A673 (cell line): ENCODE data around the gene MYO7B.

Experiments used
- CTCF ChIP-seq: fragments of 300-800, 200-600 bp; sonication (generic); conservative IDR thresholded peaks from 2 replicates; pipeline ENCODE4 v1.5.1; 2017; ENCODE audit warnings: low read depth, mild to moderate bottlenecking, antibody characterized with exemption, low read length, moderate library complexity, mixed read lengths
- EZH2 ChIP-seq: fragments of 200-600 bp; sonication (generic); IDR thresholded peaks from 2 replicates; pipeline ENCODE4 v1.6.1; 2017; ENCODE audit warnings: borderline replicate concordance, low read depth, mild to moderate bottlenecking, mixed read lengths, antibody characterized with exemption, low read length; ENCODE audit not compliant: poor library complexity, severe bottlenecking

DNA sequence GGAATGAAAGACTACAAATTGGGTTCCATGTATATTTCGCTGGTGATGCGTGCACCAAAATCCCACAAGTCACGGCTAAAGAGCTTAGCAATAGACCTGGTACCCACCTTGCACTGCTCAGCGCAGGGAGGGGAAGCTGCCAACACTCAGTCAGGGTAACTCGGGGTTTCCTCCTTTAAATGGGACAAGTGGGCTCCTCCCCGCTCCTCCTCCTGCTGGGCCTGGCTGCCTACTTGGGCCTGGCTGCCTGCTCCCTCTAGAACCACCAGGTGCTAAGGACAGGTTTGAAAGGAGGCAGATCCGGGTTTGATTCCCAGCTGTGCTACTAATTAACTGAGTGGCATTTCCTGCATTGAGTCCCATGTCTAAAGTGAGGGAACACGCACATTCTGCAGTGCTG lies 23.4 kb downstream of the MYO7B start:
- TF ChIP-seq CTCF (no peak), EZH2 (no peak)
